Kidney (tissue), 14 donors: ENCODE results near the gene ICA1. TPM values are rescaled to one million over a fixed set of nuclear protein-coding genes. Genes with fewer than 3 reads are reported as not detected.

Experiments
- DNase-seq, 5 donors: peaks; one replicate each; pipeline ENCODE4 v3.0.0-alpha.2; 2013 to 2020
- FAIRE-seq: peaks from 2 replicates; lab custom pipeline; 2012; peaks lifted over from hg19 to GRCh38; lab: Jason Lieb, UNC
- H3K27ac ChIP-seq, 2 donors: one replicate each; pipeline ENCODE4 v1.7.0; 2013; ENCODE audit warnings: low read depth in 2 of 2, low read length in 2 of 2, inconsistent platforms in 1 of 2
- H3K27me3 ChIP-seq: one replicate; pipeline ENCODE4 v1.7.1; 2013; ENCODE audit warnings: low read length, inconsistent platforms; ENCODE audit not compliant: control insufficient read depth, insufficient read depth
- H3K36me3 ChIP-seq, 3 donors: one replicate each; pipeline versions ENCODE4 v1.7.0 to v1.7.1; 2013; ENCODE audit warnings: low read length in 3 of 3, control low read depth in 1 of 3, inconsistent platforms in 1 of 3; ENCODE audit not compliant: insufficient read depth in 3 of 3, control insufficient read depth in 2 of 3
- H3K4me1 ChIP-seq, 3 donors: one replicate each; pipeline versions ENCODE4 v1.7.0 to v1.7.1; 2013; ENCODE audit warnings: low read length in 3 of 3, inconsistent platforms in 1 of 3, low read depth in 1 of 3; ENCODE audit not compliant: control insufficient read depth in 2 of 3, insufficient read depth in 2 of 3
- H3K4me3 ChIP-seq, 3 donors: one replicate each; pipeline versions ENCODE4 v1.7.0 to v1.8.1; 2013; ENCODE audit warnings: low read length in 3 of 3, control low read depth in 1 of 3, inconsistent platforms in 1 of 3
- H3K9ac ChIP-seq, 3 donors: one replicate each; pipeline versions ENCODE4 v1.7.0 to v1.7.1; 2013; ENCODE audit warnings: low read length in 3 of 3, control low read depth in 1 of 3, inconsistent platforms in 1 of 3
- H3K9me3 ChIP-seq, 3 donors: one replicate each; pipeline versions ENCODE4 v1.7.0 to v1.7.1; 2013; ENCODE audit warnings: low read length in 3 of 3, control low read depth in 1 of 3, inconsistent platforms in 1 of 3; ENCODE audit not compliant: control insufficient read depth in 2 of 3, insufficient read depth in 1 of 3
- intact Hi-C: fragments of 100-400 bp; cut with DNase I; formaldehyde crosslinking; loops from one replicate; pipeline ENCODE4 v1.11.1; 2022
- polyA plus RNA-seq: library from polyadenylated mRNA; stranded (reverse); fragments of 350-450 nt; fragmentation: Illumina TruSeq; extraction: RNeasy Lipid Tissue Mini Kit (QIAGEN cat#74804); gene quantifications from one replicate; pipeline ENCODE4 v1.2.3, GENCODE V29; 2014; ENCODE audit warnings: low read depth, low replicate concordance; ENCODE audit not compliant: insufficient read depth
- total RNA-seq: library from RNA; stranded (reverse); fragmentation: NEBNext Ultra II Directional; extraction: Animal tissue kit (Norgen Biotek cat#: 25700); gene quantifications from one replicate; pipeline ENCODE4 v1.2.1, GENCODE V29; 2021
- TF ChIP-seq, protein P1 (sequence below): IDR thresholded peaks from 3 replicates; pipeline ENCODE4 v1.5.1; 2012; ENCODE audit warnings: mild to moderate bottlenecking, moderate library complexity, borderline replicate concordance; ENCODE audit not compliant: insufficient read depth; ENCODE audit errors: extremely low read depth
- donor health status: control.
- donor health status: control.
- donor health status: control.
- donor health status: control.
- donor health status: control.
- donor health status: DM: yes; HTN: yes; CAD: no.
- donor health status: Normal renal cell carcinoma (clear cell type).

ICA1 gene
- total and polyA plus RNA-seq, 2 donors from 2014 or later: 24.2 to 41.8 TPM

DNA sequence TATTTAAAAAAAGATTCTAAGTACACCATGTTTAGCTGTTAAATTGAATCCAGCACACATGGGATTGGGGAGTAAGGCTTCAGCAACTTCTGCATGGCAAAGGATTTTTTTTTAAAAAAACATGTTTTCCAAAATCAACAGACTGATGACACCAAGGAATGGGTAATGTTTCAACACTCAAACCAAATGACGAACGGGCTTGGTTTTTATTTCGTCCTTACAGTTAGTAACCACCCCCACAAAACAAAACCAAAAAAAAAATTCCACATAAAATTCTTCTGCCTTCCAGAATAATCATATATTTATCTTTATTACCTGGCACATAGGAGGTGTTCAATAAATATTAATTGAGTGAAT, 45.7 kb downstream of the ICA1 start:
- no peak for FAIRE-seq
- no peak overlapping the region for H3K27ac ChIP-seq
- TF ChIP-seq, protein P1, sequence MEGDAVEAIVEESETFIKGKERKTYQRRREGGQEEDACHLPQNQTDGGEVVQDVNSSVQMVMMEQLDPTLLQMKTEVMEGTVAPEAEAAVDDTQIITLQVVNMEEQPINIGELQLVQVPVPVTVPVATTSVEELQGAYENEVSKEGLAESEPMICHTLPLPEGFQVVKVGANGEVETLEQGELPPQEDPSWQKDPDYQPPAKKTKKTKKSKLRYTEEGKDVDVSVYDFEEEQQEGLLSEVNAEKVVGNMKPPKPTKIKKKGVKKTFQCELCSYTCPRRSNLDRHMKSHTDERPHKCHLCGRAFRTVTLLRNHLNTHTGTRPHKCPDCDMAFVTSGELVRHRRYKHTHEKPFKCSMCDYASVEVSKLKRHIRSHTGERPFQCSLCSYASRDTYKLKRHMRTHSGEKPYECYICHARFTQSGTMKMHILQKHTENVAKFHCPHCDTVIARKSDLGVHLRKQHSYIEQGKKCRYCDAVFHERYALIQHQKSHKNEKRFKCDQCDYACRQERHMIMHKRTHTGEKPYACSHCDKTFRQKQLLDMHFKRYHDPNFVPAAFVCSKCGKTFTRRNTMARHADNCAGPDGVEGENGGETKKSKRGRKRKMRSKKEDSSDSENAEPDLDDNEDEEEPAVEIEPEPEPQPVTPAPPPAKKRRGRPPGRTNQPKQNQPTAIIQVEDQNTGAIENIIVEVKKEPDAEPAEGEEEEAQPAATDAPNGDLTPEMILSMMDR: no peak
- no peak overlapping the region for H3K9ac ChIP-seq
- no peak overlapping the region for H3K4me3 ChIP-seq
- no peaks in the 10 kb centered on the region for H3K27me3 ChIP-seq
- intact Hi-C loops: no loop called here
- no peaks in the 10 kb centered on the region for H3K4me1 ChIP-seq
- H3K9me3 ChIP-seq: no peaks in the 10 kb centered on the region
- DNase-seq: no peak
- H3K36me3 ChIP-seq: no peaks in the 10 kb centered on the region

DNA sequence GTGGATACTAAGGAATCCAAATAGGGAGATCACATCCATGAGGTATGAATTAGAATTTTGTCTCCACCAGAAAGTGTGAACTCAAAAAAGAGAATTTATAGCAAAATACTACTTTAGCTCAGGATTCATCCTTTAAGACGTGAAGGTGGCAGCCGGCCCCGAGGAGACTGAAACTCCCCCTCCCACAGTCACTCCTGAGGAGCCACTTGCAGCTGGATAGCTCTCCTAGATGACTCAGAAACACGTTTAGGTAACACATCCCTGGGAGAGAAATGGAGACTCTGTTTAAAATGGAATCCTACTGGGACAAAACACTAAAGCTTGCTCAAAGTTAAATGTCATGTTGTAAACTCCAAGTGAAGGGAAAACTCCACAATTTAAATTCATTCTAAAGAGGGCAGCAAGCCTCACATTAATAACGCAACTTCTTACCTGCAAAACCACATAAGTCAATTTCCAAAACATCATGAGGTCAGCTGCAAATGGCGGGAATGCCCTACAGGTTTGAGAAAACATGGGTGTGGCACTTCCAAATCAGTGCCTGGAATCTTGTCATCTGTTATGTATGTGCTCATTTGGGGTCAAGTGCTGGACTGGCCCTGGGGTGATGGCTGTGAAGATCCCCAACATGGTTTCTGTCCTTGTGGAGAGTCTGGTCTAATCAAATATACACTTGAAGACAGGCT, 46.2 kb downstream of the ICA1 start:
- DNase-seq: no peak
- no peak for FAIRE-seq
- no peaks in the 10 kb centered on the region for H3K4me1 ChIP-seq
- H3K36me3 ChIP-seq: no peaks in the 10 kb centered on the region
- no peak overlapping the region for H3K27ac ChIP-seq
- H3K9me3 ChIP-seq: no peaks in the 10 kb centered on the region
- no peak overlapping the region for H3K4me3 ChIP-seq
- TF ChIP-seq, protein P1: no peak
- intact Hi-C loops: no loop called here
- H3K27me3 ChIP-seq: no peaks in the 10 kb centered on the region
- no peak overlapping the region for H3K9ac ChIP-seq

DNA sequence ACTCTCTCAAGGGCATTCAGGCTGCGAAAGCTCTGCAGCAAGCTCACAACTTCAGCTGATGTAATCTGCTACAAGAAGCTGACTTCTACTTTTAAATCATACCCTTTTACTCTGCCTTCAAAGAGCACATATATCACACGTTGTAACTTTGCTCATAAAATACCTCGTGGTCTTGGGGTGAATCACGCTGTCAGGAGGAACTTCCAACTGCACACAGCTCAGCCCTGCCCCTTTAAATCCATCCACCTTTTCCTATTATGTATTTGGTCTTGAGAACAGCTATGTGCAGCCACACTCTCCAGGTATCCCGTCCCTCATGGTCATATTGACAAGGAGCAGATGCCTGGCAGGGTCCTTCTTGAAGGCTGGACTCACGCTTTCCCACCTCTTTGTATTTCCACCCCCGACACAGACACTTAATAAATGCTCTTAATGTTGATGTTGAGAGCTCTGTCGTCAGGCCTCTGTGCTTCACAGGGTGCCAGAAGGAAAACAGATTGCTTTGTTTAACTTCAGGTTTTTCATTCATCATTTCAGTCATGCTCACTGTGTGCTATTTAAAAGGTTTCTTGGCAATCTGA, 47.6 kb downstream of the ICA1 start:
- DNase-seq: peak in 3 of 5 donors; percentile 23 to 73 (median 60)

More for the DNA sequence above, 47.6 kb downstream of the ICA1 start:
- Histone ChIP-seq H3K27ac (no peak overlapping the region), H3K4me1 (no peaks in the 10 kb centered on the region), H3K36me3 (no peaks in the 10 kb centered on the region), H3K4me3 (no peak overlapping the region), H3K9me3 (no peaks in the 10 kb centered on the region), H3K9ac (no peak overlapping the region), H3K27me3 (no peaks in the 10 kb centered on the region)
- intact Hi-C loops: no loop called here
- FAIRE-seq: no peak
- TF ChIP-seq, protein P1: no peak
